ENCODE data around the gene FGF8. TPM values are rescaled to one million over a fixed set of nuclear protein-coding genes. Genes with fewer than 3 reads are reported as not detected.
A peak's percentile ranks its signal among the peaks of the same experiment; 100 is the strongest.

The FGF8 gene
- total and polyA plus RNA-seq, 2 of the 13 experiments (the other 11 are each of a cell fraction or from before 2014, with no cell fraction given) = not detected

DNA sequence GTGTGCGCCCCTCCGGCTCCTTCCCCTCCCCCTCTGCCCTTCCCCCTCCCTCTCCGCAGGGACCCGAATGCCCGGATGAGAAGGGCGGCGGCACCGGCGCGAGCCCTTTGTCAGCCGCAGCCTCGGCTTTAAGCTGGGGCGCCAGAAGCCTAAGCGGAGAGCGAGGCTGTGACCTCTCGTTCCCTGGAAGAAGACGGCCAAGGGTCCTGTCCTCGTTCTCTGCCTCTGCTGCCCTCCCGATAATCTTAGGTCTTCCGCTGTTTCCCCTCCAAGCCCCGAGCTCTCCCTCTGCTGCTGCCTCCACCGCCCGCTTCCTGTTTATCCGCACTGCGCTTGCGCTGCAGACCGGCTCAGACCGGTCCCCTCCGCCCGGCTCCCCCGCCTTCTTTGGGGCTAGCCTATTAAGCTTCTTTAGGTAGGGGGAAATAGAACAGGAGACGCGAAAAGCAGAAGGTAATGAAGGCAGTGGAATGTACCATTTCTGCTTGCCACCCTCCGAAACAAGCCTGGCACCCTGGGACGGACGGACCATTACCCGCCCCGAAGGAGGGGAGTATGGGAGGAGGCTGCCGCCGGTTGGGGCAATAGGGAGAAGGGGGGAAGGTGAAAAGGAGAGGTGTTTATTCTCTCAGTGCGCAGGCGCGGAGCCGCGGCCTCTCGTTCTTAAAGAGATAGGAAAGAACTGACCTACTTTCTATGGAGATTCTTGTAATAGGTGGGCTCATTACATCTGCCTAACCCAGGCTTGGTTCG, 42.4 kb upstream of the FGF8 start, which contains the start of gene OGA (continued):
- TF ChIP-seq, protein P1, sequence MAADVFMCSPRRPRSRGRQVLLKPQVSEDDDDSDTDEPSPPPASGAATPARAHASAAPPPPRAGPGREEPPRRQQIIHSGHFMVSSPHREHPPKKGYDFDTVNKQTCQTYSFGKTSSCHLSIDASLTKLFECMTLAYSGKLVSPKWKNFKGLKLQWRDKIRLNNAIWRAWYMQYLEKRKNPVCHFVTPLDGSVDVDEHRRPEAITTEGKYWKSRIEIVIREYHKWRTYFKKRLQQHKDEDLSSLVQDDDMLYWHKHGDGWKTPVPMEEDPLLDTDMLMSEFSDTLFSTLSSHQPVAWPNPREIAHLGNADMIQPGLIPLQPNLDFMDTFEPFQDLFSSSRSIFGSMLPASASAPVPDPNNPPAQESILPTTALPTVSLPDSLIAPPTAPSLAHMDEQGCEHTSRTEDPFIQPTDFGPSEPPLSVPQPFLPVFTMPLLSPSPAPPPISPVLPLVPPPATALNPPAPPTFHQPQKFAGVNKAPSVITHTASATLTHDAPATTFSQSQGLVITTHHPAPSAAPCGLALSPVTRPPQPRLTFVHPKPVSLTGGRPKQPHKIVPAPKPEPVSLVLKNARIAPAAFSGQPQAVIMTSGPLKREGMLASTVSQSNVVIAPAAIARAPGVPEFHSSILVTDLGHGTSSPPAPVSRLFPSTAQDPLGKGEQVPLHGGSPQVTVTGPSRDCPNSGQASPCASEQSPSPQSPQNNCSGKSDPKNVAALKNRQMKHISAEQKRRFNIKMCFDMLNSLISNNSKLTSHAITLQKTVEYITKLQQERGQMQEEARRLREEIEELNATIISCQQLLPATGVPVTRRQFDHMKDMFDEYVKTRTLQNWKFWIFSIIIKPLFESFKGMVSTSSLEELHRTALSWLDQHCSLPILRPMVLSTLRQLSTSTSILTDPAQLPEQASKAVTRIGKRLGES (CRISPR knock-in tag; IDR thresholded peaks at IDR 0.05; ENCODE audit: borderline replicate concordance) = no peak
- TF ChIP-seq, protein P2, sequence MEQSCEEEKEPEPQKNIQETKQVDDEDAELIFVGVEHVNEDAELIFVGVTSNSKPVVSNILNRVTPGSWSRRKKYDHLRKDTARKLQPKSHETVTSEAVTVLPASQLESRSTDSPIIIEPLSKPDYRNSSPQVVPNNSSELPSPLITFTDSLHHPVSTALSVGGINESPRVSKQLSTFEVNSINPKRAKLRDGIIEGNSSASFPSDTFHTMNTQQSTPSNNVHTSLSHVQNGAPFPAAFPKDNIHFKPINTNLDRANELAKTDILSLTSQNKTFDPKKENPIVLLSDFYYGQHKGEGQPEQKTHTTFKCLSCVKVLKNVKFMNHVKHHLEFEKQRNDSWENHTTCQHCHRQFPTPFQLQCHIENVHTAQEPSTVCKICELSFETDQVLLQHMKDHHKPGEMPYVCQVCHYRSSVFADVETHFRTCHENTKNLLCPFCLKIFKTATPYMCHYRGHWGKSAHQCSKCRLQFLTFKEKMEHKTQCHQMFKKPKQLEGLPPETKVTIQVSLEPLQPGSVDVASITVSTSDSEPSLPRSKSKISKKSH (CRISPR knock-in tag; IDR thresholded peaks at IDR 0.05; ENCODE audit: borderline replicate concordance) = no peak
- TF ChIP-seq GATAD1 (CRISPR knock-in tag; IDR thresholded peaks at IDR 0.05) (peak; percentile 84), ZNF792 (CRISPR knock-in tag; IDR thresholded peaks at IDR 0.05) (no peak), PCBP2 (optimal IDR thresholded peaks at IDR 0.05; ENCODE audit: low read depth, low read length, poor library complexity, severe bottlenecking) (no peak), HDAC6 (IDR thresholded peaks at IDR 0.05; ENCODE audit: low read depth, low read length) (no peak)
- TF ChIP-seq, protein P3, sequence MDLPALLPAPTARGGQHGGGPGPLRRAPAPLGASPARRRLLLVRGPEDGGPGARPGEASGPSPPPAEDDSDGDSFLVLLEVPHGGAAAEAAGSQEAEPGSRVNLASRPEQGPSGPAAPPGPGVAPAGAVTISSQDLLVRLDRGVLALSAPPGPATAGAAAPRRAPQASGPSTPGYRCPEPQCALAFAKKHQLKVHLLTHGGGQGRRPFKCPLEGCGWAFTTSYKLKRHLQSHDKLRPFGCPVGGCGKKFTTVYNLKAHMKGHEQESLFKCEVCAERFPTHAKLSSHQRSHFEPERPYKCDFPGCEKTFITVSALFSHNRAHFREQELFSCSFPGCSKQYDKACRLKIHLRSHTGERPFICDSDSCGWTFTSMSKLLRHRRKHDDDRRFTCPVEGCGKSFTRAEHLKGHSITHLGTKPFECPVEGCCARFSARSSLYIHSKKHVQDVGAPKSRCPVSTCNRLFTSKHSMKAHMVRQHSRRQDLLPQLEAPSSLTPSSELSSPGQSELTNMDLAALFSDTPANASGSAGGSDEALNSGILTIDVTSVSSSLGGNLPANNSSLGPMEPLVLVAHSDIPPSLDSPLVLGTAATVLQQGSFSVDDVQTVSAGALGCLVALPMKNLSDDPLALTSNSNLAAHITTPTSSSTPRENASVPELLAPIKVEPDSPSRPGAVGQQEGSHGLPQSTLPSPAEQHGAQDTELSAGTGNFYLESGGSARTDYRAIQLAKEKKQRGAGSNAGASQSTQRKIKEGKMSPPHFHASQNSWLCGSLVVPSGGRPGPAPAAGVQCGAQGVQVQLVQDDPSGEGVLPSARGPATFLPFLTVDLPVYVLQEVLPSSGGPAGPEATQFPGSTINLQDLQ (CRISPR knock-in tag; IDR thresholded peaks at IDR 0.05) = no peak
- TF ChIP-seq, protein P4, sequence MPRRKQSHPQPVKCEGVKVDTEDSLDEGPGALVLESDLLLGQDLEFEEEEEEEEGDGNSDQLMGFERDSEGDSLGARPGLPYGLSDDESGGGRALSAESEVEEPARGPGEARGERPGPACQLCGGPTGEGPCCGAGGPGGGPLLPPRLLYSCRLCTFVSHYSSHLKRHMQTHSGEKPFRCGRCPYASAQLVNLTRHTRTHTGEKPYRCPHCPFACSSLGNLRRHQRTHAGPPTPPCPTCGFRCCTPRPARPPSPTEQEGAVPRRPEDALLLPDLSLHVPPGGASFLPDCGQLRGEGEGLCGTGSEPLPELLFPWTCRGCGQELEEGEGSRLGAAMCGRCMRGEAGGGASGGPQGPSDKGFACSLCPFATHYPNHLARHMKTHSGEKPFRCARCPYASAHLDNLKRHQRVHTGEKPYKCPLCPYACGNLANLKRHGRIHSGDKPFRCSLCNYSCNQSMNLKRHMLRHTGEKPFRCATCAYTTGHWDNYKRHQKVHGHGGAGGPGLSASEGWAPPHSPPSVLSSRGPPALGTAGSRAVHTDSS (CRISPR knock-in tag; conservative IDR thresholded peaks at IDR 0.05) = no peak
- TF ChIP-seq, protein P5, sequence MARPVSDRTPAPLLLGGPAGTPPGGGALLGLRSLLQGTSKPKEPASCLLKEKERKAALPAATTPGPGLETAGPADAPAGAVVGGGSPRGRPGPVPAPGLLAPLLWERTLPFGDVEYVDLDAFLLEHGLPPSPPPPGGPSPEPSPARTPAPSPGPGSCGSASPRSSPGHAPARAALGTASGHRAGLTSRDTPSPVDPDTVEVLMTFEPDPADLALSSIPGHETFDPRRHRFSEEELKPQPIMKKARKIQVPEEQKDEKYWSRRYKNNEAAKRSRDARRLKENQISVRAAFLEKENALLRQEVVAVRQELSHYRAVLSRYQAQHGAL (CRISPR knock-in tag; IDR thresholded peaks at IDR 0.05; ENCODE audit: not compliant biosample characterization) = no peak
- TF ChIP-seq, protein P6, sequence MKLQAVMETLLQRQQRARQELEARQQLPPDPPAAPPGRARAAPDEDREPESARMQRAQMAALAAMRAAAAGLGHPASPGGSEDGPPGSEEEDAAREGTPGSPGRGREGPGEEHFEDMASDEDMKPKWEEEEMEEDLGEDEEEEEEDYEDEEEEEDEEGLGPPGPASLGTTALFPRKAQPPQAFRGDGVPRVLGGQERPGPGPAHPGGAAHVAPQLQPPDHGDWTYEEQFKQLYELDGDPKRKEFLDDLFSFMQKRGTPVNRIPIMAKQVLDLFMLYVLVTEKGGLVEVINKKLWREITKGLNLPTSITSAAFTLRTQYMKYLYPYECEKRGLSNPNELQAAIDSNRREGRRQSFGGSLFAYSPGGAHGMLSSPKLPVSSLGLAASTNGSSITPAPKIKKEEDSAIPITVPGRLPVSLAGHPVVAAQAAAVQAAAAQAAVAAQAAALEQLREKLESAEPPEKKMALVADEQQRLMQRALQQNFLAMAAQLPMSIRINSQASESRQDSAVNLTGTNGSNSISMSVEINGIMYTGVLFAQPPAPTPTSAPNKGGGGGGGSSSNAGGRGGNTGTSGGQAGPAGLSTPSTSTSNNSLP (IDR thresholded peaks at IDR 0.05; ENCODE audit: low read depth, low read length) = no peak
